Germinal center (tissue), 1 donor: Measurements from ENCODE around the gene MAPK8.

Experiments
- DNase-seq: peaks from one replicate; pipeline ENCODE4 v3.0.0; 2012; ENCODE audit warnings: mixed read lengths, low spot score

The MAPK8 gene

DNA sequence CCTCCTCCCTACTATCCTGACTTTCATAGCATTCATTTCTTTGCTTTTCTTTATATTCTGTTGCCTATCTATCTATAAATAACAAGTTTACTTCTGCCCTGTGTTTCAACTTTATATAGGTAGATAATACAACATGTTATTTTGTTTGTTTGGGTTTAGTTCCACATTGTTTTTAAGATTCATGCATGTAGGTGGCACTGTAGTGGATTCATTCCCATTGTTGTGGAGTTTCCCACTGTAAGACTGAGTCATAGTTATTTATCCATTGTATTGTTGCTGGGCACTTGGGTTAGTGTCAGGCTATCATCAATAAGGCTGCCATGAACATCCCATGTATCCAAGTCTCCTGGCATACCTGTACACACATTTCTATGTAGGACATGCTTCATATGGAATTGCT lies 170.7 kb downstream of the MAPK8 start:
- DNase-seq: no peak

DNA sequence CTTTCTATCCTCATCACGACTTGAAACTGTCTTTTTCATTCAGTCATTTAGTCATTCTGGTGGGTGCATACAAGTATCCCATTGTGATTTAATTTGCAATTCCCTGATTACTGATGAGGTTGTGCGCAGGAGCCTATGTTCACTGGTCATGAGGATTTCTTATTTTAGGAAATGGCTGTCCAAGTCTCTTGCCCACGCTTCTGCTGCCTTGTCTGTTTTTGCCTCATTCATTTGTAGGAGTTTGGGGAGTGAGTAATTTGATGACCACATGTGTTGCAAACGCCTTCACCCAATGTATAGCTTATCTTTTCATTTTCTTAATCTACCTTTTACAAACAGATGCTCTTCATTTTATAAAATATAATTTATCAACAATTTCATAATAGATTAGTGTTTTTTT lies 171.1 kb downstream of the MAPK8 start:
- DNase-seq: no peak

DNA sequence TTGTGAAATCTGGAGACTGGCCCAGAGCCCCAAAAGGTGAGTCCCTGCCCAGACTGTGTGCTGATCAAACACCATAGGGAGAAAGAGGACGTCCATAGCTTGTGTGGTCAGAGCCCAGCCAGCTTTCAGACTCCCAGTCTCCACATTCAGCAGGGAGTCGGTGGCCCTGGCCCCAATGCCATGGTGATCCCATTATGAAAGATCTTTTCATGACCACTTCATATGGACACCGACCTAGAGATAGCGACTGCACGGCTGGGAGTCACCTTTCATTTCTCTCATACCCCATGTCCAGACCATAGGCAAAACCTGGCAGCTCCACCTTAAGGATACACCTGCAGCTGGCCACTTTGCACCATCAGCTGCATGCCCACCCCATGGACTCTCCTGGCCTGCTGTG lies 172.0 kb downstream of the MAPK8 start:
- DNase-seq: no peak

DNA sequence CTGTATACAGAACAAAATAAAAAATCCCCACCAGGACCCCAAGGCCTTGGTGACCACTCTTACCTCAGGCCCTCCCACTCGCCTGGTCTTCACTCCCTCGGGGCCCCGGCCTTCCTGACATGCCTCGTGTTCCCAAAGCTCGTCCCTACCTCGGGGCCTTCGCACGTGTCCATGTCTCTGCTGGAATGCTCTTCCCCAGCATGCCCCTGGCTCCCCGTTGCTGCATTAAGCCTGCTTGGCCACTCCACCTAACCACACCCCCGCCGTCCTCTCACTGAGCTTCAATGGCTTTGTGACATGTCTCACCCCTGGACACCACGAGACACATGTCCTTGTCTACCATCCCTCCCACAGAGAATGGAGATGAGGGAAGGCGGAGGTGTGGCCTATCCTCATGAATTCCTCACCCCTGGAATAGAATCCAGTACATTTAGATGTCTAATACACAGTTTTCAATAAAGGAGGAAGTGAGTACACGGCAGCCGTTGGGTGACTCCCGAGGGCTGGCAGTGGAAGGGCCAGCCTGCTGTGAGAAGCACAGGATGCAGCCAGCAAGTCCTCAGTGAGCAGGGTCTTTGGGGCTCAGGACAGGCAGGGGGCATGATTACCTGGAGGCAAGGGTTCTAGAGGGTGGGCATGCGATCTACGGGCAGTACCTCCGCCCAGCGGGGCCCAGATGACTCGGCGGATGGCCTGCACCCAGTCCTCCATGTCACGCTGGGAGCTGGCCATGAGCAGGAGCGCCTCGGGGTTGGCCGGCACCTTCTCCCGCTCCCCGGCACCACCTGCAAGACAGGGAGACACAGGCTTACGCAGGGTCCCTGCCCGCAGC lies 172.7 kb downstream of the MAPK8 start:
- no peak for DNase-seq

DNA sequence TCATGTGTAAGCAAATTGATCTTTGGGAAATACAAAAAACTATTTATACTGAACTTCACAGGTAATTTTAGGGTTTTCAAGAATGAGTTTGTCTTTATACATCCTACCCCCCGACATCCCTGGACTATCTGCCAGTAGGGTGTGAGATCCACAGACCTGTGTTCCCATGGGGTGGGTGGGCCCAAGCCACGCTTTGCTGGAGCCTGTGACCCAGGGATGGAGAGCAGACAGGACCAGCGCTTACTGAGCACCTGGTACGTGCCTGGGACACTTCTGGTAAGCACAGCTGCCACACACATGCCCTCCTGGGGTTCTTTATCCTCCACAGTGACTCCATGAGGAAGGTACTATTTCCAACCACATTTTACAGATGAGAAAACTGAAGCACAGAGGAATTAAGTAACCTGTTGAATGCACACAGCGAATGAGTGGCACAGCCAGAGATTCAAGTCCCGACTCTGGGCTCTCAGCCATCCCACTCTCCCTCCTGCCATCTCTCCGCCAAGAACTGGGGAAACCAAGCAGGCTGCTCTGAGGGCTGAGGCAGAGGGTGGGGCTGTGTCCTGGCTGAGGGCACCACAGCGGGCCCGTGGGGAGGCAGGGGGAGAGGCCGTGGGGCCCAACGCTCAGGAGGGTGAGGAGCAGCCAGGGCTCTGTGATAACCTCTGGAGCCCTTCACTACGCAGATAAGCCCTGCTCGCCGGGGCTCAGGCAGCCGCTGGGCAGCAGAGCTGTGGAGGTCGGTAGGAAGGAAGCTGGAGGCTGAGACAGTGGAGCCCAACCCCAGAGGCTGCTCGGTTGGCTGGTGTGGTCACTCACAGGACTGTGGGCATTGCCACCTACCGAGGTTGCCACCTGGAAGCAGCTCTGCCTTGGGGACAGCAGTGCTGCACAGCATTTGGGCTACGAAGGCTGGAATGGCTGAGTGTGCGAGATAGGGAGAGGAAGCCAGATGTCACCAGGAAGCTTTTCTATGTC lies 174.2 kb downstream of the MAPK8 start:
- DNase-seq: no peak

DNA sequence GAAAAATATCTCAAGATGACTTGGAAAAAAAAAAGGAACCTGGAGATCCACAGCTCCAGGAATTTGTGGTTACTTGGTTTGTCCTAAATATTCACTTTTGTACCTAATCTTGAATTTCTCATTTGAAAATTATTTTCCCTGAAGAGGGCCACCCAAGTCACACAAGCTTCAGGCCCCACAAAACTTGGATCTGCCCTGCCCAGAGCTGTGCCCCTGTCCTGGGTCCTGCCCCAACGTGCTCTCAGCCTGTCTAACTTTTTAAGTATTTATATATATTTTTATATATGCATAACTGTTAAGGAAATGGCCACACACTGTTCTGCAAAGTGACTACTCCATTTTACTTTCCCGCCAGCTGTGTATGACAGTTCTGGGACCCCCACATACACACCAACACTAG lies 174.9 kb downstream of the MAPK8 start:
- DNase-seq: no peak

DNA sequence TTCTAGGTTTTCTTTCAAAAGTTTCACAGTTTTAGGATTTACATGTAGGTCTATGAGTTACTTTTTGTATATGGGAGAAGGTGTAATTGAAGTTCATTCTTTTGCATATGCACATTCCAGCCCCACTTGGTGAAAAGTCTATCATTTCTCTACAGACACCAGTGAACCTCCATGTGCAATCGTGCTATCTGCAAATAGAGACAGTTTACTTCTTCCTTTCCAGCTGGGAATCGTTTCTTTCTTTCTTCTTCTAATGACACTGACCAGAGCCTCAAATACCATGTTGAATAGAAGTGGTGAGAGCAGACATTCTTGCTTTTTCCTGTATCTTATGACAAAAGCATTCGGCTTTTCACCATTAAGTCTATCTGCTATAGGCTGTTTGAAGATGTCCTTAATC lies 175.7 kb downstream of the MAPK8 start:
- no peak for DNase-seq

DNA sequence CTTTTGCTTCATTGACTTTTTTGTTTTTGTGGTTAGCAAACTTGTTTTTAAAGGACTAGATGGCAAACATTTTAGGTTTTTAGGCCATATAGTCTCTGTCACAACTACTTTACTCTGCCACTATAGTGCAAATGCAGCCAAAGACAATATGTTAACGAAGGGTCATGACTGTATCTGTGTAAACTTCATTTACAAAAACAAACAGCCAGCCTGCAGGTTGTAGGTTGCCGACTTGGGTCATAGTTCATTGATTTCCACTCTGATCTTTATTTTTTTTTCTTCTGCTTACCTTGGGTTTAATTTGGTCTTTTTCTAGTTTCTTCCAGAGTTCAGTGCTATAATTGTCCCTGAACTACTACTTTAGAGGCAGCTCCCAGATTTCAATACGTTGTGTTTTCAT lies 178.4 kb downstream of the MAPK8 start:
- no peak for DNase-seq

DNA sequence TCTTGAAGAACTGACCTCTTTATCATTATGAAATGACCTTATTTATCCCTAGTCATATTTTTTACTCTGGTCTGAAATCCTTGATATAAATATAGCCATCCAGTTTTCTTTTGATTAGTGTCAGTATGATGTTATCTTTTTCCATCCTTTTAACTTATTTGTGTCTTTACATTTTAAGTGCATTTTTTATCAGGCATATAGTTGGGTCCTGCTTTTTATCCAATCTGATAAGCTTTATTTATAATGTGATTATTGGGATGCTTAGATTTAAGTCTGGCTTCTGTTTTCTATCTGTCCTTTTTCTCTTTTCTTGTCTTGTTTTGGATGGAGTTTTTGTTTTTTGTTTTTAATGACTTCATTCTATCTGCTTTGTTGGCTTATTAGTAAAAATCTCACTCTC lies 179.2 kb downstream of the MAPK8 start:
- no peak for DNase-seq

DNA sequence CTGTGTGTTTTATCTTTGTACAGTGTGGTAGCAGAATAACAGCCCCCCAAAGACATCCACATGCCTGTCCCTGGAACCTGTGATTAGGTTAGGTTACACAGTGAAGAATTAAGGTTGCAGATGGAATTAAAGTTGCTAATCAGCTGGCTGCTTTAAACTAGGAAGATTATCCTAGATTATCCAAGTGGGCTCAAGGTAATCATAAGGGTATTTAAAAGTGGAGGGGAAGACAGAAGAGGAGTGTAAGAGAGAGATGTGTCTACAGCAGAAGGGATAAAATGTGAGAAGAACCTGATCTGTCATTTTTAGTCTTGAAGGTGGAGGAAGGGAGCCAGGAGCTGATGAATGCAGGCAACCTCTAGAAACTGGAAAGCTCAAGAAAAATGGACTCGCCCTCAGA lies 180.8 kb downstream of the MAPK8 start:
- DNase-seq: no peak
